Left lung (tissue), 10 donors: ENCODE data around the gene APOL3. TPM values are rescaled to one million over a fixed set of nuclear protein-coding genes. Genes with fewer than 3 reads are reported as not detected.
"Not testable (repeated sequence)": the region's sequence is repeated elsewhere in the genome, so short reads cannot be mapped to it uniquely, and the experiment has no call there.

Experiments
- ATAC-seq: fragments of 200-7000 bp; cut with Tn5 transposase; one replicate; pipeline ENCODE4 v1.9.1; 2020; ENCODE audit warnings: moderate library complexity
- DNase-seq, 4 donors: peaks; one replicate each; pipeline ENCODE4 v3.0.0-alpha.2; 2013 to 2020
- H3K27ac ChIP-seq, 2 donors: fragments of 200-600 bp; sonication (generic) in 1 of 2; one replicate each; pipeline versions ENCODE4 v1.5.0 to v1.8.0; 2020 to 2021
- H3K27me3 ChIP-seq, 2 donors: fragments of 200-600 bp; sonication (generic) in 1 of 2; one replicate each; pipeline versions ENCODE4 v1.5.0 to v1.8.0; 2020 to 2021
- H3K36me3 ChIP-seq, 2 donors: fragments of 200-600 bp; sonication (generic) in 1 of 2; one replicate each; pipeline versions ENCODE4 v1.5.0 to v1.8.0; 2020 to 2021
- H3K4me1 ChIP-seq, 2 donors: fragments of 200-600 bp; one replicate each; pipeline ENCODE4 v1.8.0; 2021
- H3K4me3 ChIP-seq, 2 donors: fragments of 200-600 bp; sonication (generic) in 1 of 2; one replicate each; pipeline versions ENCODE4 v1.5.0 to v1.8.0; 2020 to 2021; ENCODE audit warnings: mild to moderate bottlenecking in 1 of 2
- H3K9me3 ChIP-seq, 2 donors: fragments of 200-600 bp; sonication (generic) in 1 of 2; one replicate each; pipeline versions ENCODE4 v1.5.0 to v1.8.0; 2020 to 2021
- CTCF ChIP-seq, 2 donors: fragments of 200-600 bp; sonication (generic) in 1 of 2; IDR thresholded peaks; one replicate each; pipeline versions ENCODE4 v1.5.0 to v1.8.0; 2021; ENCODE audit warnings: antibody characterized with exemption in 2 of 2
- intact Hi-C, 2 donors: fragments of 100-400 bp; cut with DNase I; formaldehyde crosslinking; loops; one replicate each; pipeline versions ENCODE4 v1.11.2 to v1.14.2; 2022
- polyA plus RNA-seq, 6 donors: library from polyadenylated mRNA; unstranded; fragments of 120-200 nt; gene quantifications; one replicate each; pipeline ENCODE4 v1.2.1, GENCODE V29; 2013; ENCODE audit not compliant: insufficient read length in 6 of 6
- total RNA-seq, 2 donors: library from RNA; stranded (reverse); fragmentation: NEBNext Ultra II Directional; extraction: Animal tissue kit (Norgen Biotek cat#: 25700); gene quantifications; one replicate each; pipeline ENCODE4 v1.2.1, GENCODE V29; 2021
- donor health status: DM: no; HTN: yes; CAD: no.
- donor health status: DM: no; HTN: no; CAD: no.

Gene APOL3
- total and polyA plus RNA-seq, 8 donors = 27.0 to 57.9 (median 42.0) TPM

GRCh38 chr22:36153501-36154422 lies 6.8 kb downstream of the APOL3 start:
- Histone ChIP-seq H3K4me3 (no peak overlapping the region), H3K4me1 (peaks cover 30 to 98% of the 10 kb centered on the region in 2 donors), H3K27ac (peak overlapping the region; percentile 87 to 95), H3K9me3 (no peaks in the 10 kb centered on the region), H3K36me3 (peaks cover 0 to 6% of the 10 kb centered on the region in 2 donors), H3K27me3 (no peaks in the 10 kb centered on the region)
- intact Hi-C loops = no loop called here
- peak; percentile 7 for ATAC-seq
- TF ChIP-seq CTCF (IDR thresholded peaks at IDR 0.05) = no peak
- peak in 1 of 4 donors; percentile 33 for DNase-seq

- H3K4me3 ChIP-seq, H3K27me3 ChIP-seq, intact Hi-C loops, H3K9me3 ChIP-seq, ATAC-seq, DNase-seq: not testable (repeated sequence)
- peaks cover 30 to 94% of the 10 kb centered on the region in 2 donors for H3K4me1 ChIP-seq
- peak overlapping the region in 1 of 2 donors; percentile 87 for H3K27ac ChIP-seq
- H3K36me3 ChIP-seq = peaks cover 0 to 16% of the 10 kb centered on the region in 2 donors
Observed at GRCh38 chr22:36152821-36153220, 7.7 kb downstream of the APOL3 start.

- Histone ChIP-seq H3K36me3 (peaks cover 0 to 19% of the 10 kb centered on the region in 2 donors), H3K27ac (peak overlapping the region in 1 of 2 donors; percentile 1), H3K4me3 (no peak overlapping the region), H3K27me3 (no peaks in the 10 kb centered on the region), H3K9me3 (no peaks in the 10 kb centered on the region), H3K4me1 (peaks cover 30 to 87% of the 10 kb centered on the region in 2 donors)
- no peak for DNase-seq
- intact Hi-C loops = no loop called here
- ATAC-seq = no peak
- no peak for TF ChIP-seq CTCF (IDR thresholded peaks at IDR 0.05)
Observed at GRCh38 chr22:36152088-36152487, 8.5 kb downstream of the APOL3 start.

- peaks cover 25 to 77% of the 10 kb centered on the region in 2 donors for H3K4me1 ChIP-seq
- no peak for ATAC-seq
- H3K4me3 ChIP-seq = no peak overlapping the region
- no peak for TF ChIP-seq CTCF (IDR thresholded peaks at IDR 0.05)
- H3K27ac ChIP-seq = peak overlapping the region; percentile 1 to 28
- no peaks in the 10 kb centered on the region for H3K9me3 ChIP-seq
- no peak for DNase-seq
- peaks cover 0 to 19% of the 10 kb centered on the region in 2 donors for H3K36me3 ChIP-seq
- no peaks in the 10 kb centered on the region for H3K27me3 ChIP-seq
- intact Hi-C loops = no loop called here
Observed at GRCh38 chr22:36151006-36151595, 9.5 kb downstream of the APOL3 start.

GRCh38 chr22:36149441-36149840 lies 11.1 kb downstream of the APOL3 start:
- Histone ChIP-seq H3K27ac (peak overlapping the region in 1 of 2 donors; percentile 23), H3K9me3 (no peaks in the 10 kb centered on the region), H3K4me1 (peaks cover 9 to 69% of the 10 kb centered on the region in 2 donors), H3K36me3 (peaks cover 0 to 22% of the 10 kb centered on the region in 2 donors), H3K4me3 (no peak overlapping the region), H3K27me3 (no peaks in the 10 kb centered on the region)
- DNase-seq = no peak
- intact Hi-C loops = loop anchor here in 1 of 2 donors (5.0 kb wide), 1 partner anchor 33 kb away; no protein-coding TSS in a partner anchor
- no peak for ATAC-seq
- no peak for TF ChIP-seq CTCF (IDR thresholded peaks at IDR 0.05)
